Astrocyte (in vitro differentiated cells and primary cell): ENCODE results near the gene AURKAIP1. TPM values are rescaled to one million over a fixed set of nuclear protein-coding genes. Genes with fewer than 3 reads are reported as not detected.
A peak's percentile ranks its signal among the peaks of the same experiment; 100 is the strongest.

Source experiments
- DNase-seq: peaks from one replicate; pipeline ENCODE4 v3.0.0-alpha.2; 2010; ENCODE audit warnings: low read depth
- FAIRE-seq: peaks from 2 replicates; lab custom pipeline; 2011; peaks lifted over from hg19 to GRCh38; lab: Jason Lieb, UNC
- H2AFZ ChIP-seq: 2 replicates; pipeline ENCODE4 v1.6.0; 2012; ENCODE audit warnings: low read depth, low read length, inconsistent platforms
- H3K27ac ChIP-seq: 2 replicates; pipeline ENCODE4 v1.5.1; 2011; ENCODE audit warnings: low read depth, low read length, inconsistent platforms
- H3K27me3 ChIP-seq: 2 replicates; pipeline ENCODE4 v1.6.0; 2011; ENCODE audit warnings: low read length, inconsistent platforms; ENCODE audit not compliant: insufficient read depth
- H3K36me3 ChIP-seq: 2 replicates; pipeline ENCODE4 v1.5.1; 2011; ENCODE audit warnings: low read length, inconsistent platforms; ENCODE audit not compliant: insufficient read depth
- H3K4me1 ChIP-seq: 2 replicates; pipeline ENCODE4 v1.5.1; 2011; ENCODE audit warnings: low read length, inconsistent platforms; ENCODE audit not compliant: insufficient read depth
- H3K4me2 ChIP-seq: 2 replicates; pipeline ENCODE4 v1.6.0; 2012; ENCODE audit warnings: low read length, inconsistent platforms
- H3K4me3 ChIP-seq: 2 replicates; pipeline ENCODE4 v1.5.1; 2011; ENCODE audit warnings: low read depth, mild to moderate bottlenecking, low read length, inconsistent platforms; ENCODE audit not compliant: insufficient read depth
- H3K79me2 ChIP-seq: 2 replicates; pipeline ENCODE4 v1.6.0; 2012; ENCODE audit warnings: mild to moderate bottlenecking, low read length, inconsistent platforms; ENCODE audit not compliant: insufficient read depth
- H3K9ac ChIP-seq: 2 replicates; pipeline ENCODE4 v1.6.0; 2012; ENCODE audit warnings: mild to moderate bottlenecking, low read length, inconsistent platforms
- H3K9me3 ChIP-seq: 2 replicates; pipeline ENCODE4 v1.5.1; 2012; ENCODE audit warnings: low read depth, mild to moderate bottlenecking, low read length, inconsistent platforms; ENCODE audit not compliant: insufficient read depth
- H4K20me1 ChIP-seq: 2 replicates; pipeline ENCODE4 v1.6.0; 2012; ENCODE audit warnings: low read length, inconsistent platforms; ENCODE audit not compliant: insufficient read depth
- H3K27ac Mint-ChIP-seq: one replicate; pipeline ENCODE4 v1.8.0; 2021; ENCODE audit warnings: mild to moderate bottlenecking, mixed read lengths; ENCODE audit not compliant: unreplicated experiment
- H3K27me3 Mint-ChIP-seq: one replicate; pipeline ENCODE4 v1.8.0; 2021; ENCODE audit warnings: low read depth, mixed read lengths; ENCODE audit not compliant: unreplicated experiment
- H3K36me3 Mint-ChIP-seq: one replicate; pipeline ENCODE4 v1.8.0; 2021; ENCODE audit warnings: low read depth, mixed read lengths; ENCODE audit not compliant: unreplicated experiment
- H3K4me1 Mint-ChIP-seq: one replicate; pipeline ENCODE4 v1.8.0; 2021; ENCODE audit warnings: low read depth, mixed read lengths; ENCODE audit not compliant: unreplicated experiment
- H3K4me3 Mint-ChIP-seq: one replicate; pipeline ENCODE4 v1.8.0; 2021; ENCODE audit warnings: mild to moderate bottlenecking, moderate library complexity, mixed read lengths; ENCODE audit not compliant: unreplicated experiment
- H3K9me3 Mint-ChIP-seq: one replicate; pipeline ENCODE4 v1.8.0; 2021; ENCODE audit warnings: mild to moderate bottlenecking, mixed read lengths; ENCODE audit not compliant: unreplicated experiment
- CTCF ChIP-seq: IDR thresholded peaks from 2 replicates; pipeline ENCODE4 v1.5.1; 2011; ENCODE audit warnings: low read depth, mild to moderate bottlenecking, inconsistent platforms, low read length, moderate library complexity; ENCODE audit not compliant: insufficient read depth
- EZH2 ChIP-seq: IDR thresholded peaks from 2 replicates; pipeline ENCODE4 v1.6.1; 2012; ENCODE audit warnings: mild to moderate bottlenecking, low read length, inconsistent platforms; ENCODE audit not compliant: insufficient read depth
- total RNA-seq: library from RNA; stranded (reverse); gene quantifications from 2 replicates; pipeline ENCODE4 v1.2.1, GENCODE V29; 2021

Gene AURKAIP1
- total RNA-seq, 1 donor from 2014 or later = 135 TPM

GRCh38 chr1:1419813-1420653 is 45.0 kb upstream of the AURKAIP1 start:
- Histone ChIP-seq H2AFZ (peak overlapping the region; percentile 41), H3K4me3 (no peak overlapping the region)
- no peak overlapping the region for H3K27ac Mint-ChIP-seq

GRCh38 chr1:1419363-1419812 is 44.4 kb upstream of the AURKAIP1 start:
- Mint-ChIP-seq H3K36me3 (peaks cover 3% of the 10 kb centered on the region), H3K4me1 (peaks cover 13% of the 10 kb centered on the region), H3K9me3 (no peaks in the 10 kb centered on the region), H3K27me3 (no peaks in the 10 kb centered on the region), H3K4me3 (no peak overlapping the region), H3K27ac (no peak overlapping the region)
- TF ChIP-seq EZH2 (no peak), CTCF (no peak)
- H3K27me3 ChIP-seq = no peaks in the 10 kb centered on the region
- H2AFZ ChIP-seq = peak overlapping the region; percentile 41
- DNase-seq (no peak), FAIRE-seq (no peak)
- no peaks in the 10 kb centered on the region for H4K20me1 ChIP-seq
- no peaks in the 10 kb centered on the region for H3K79me2 ChIP-seq
- H3K9ac ChIP-seq = no peak overlapping the region
- H3K27ac ChIP-seq = no peak overlapping the region
- peak overlapping the region; percentile 62 for H3K4me2 ChIP-seq
- H3K9me3 ChIP-seq = no peaks in the 10 kb centered on the region
- H3K36me3 ChIP-seq = no peaks in the 10 kb centered on the region
- peaks cover 12% of the 10 kb centered on the region for H3K4me1 ChIP-seq
- no peak overlapping the region for H3K4me3 ChIP-seq

More at GRCh38 chr1:1419813-1420653, 45.0 kb upstream of the AURKAIP1 start:
- H3K79me2 ChIP-seq = no peaks in the 10 kb centered on the region
- H3K9ac ChIP-seq = no peak overlapping the region
- no peak overlapping the region for H3K27ac ChIP-seq
- DNase-seq = no peak
- peaks cover 12% of the 10 kb centered on the region for H3K4me1 ChIP-seq
- H3K9me3 Mint-ChIP-seq = no peaks in the 10 kb centered on the region
- H3K27me3 Mint-ChIP-seq = peaks cover 2% of the 10 kb centered on the region
- H3K4me1 Mint-ChIP-seq = peaks cover 15% of the 10 kb centered on the region
- TF ChIP-seq EZH2 (no peak), CTCF (no peak)
- no peaks in the 10 kb centered on the region for H3K9me3 ChIP-seq
- no peak for FAIRE-seq
- no peaks in the 10 kb centered on the region for H3K27me3 ChIP-seq
- no peaks in the 10 kb centered on the region for H3K36me3 ChIP-seq
- peaks cover 3% of the 10 kb centered on the region for H3K36me3 Mint-ChIP-seq
- no peak overlapping the region for H3K4me3 Mint-ChIP-seq
- peak overlapping the region; percentile 62 for H3K4me2 ChIP-seq
- no peaks in the 10 kb centered on the region for H4K20me1 ChIP-seq
